Thoracic aorta (tissue), 2 donors: ENCODE results near the gene LRRC43. TPM values are rescaled to one million over a fixed set of nuclear protein-coding genes. Genes with fewer than 3 reads are reported as not detected.
"Not testable (repeated sequence)": the region's sequence is repeated elsewhere in the genome, so short reads cannot be mapped to it uniquely, and the experiment has no call there.

Source experiments
- ATAC-seq: fragments of 150-250 bp; one replicate; pipeline ENCODE4 v1.8.0; 2017; ENCODE audit warnings: low read depth; ENCODE audit not compliant: insufficient number of reproducible peaks, low FRiP score
- DNase-seq: peaks from one replicate; pipeline ENCODE4 v3.0.0-alpha.2; 2020; ENCODE audit warnings: low spot score
- H3K27ac ChIP-seq, 2 donors: fragments of 200-600 bp; sonication (generic); 1 replicate in 1 of 2; 2 replicates in 1 of 2; pipeline ENCODE4 v1.5.1; 2016; ENCODE audit warnings: mild to moderate bottlenecking in 2 of 2, moderate library complexity in 2 of 2
- H3K27me3 ChIP-seq: fragments of 200-600 bp; sonication (generic); replicated peaks from 2 replicates; pipeline ENCODE4 v1.6.0; 2016; ENCODE audit warnings: mild to moderate bottlenecking; ENCODE audit not compliant: insufficient read depth
- H3K36me3 ChIP-seq: fragments of 200-600 bp; sonication (generic); one replicate; pipeline ENCODE4 v1.5.1; 2016
- H3K4me1 ChIP-seq, 2 donors: fragments of 200-600 bp; sonication (generic); 1 replicate in 1 of 2; 2 replicates in 1 of 2; pipeline versions ENCODE4 v1.5.1 to v1.6.0; 2016; ENCODE audit warnings: low read depth in 2 of 2, mild to moderate bottlenecking in 1 of 2; ENCODE audit not compliant: control insufficient read depth in 1 of 2
- H3K4me3 ChIP-seq: fragments of 200-600 bp; sonication (generic); 2 replicates; pipeline ENCODE4 v1.5.1; 2016; ENCODE audit warnings: mild to moderate bottlenecking
- H3K9me3 ChIP-seq: fragments of 200-600 bp; sonication (generic); 2 replicates; pipeline ENCODE4 v1.5.1; 2016
- CTCF ChIP-seq: fragments of 200-600 bp; sonication (generic); IDR thresholded peaks from one replicate; pipeline ENCODE4 v1.5.1; 2019; ENCODE audit warnings: antibody characterized with exemption
- total RNA-seq, 2 donors: library from RNA; depleted of rRNA; stranded (reverse); fragments of >200 nt; gene quantifications; one replicate each; pipeline versions ENCODE4 v1.1.0 to v1.2.3, GENCODE V29; 2016

LRRC43 gene
- total RNA-seq, 2 donors from 2014 or later = not detected

- H3K27me3 ChIP-seq = no peaks in the 10 kb centered on the region
Measured at GRCh38 chr12:122199484-122200355, 16.8 kb downstream of the LRRC43 start.

GRCh38 chr12:122200541-122201175 lies 17.7 kb downstream of the LRRC43 start:
- no peak for ATAC-seq
- Histone ChIP-seq H3K9me3 (no peaks in the 10 kb centered on the region), H3K27me3 (no peaks in the 10 kb centered on the region), H3K27ac (no peak overlapping the region), H3K4me3 (no peak overlapping the region), H3K4me1 (peaks cover 8 to 12% of the 10 kb centered on the region in 2 donors), H3K36me3 (no peaks in the 10 kb centered on the region)
- no peak for DNase-seq
- no peak for TF ChIP-seq CTCF

More at GRCh38 chr12:122199484-122200355, 16.8 kb downstream of the LRRC43 start:
- DNase-seq (no peak), ATAC-seq (no peak)
- TF ChIP-seq CTCF = no peak
- Histone ChIP-seq H3K9me3 (no peaks in the 10 kb centered on the region), H3K36me3 (no peaks in the 10 kb centered on the region), H3K4me3 (no peak overlapping the region), H3K27ac (no peak overlapping the region), H3K4me1 (peaks cover 8 to 12% of the 10 kb centered on the region in 2 donors)

GRCh38 chr12:122201381-122201780 lies 18.5 kb downstream of the LRRC43 start:
- H3K9me3 ChIP-seq = no peaks in the 10 kb centered on the region
- H3K4me1 ChIP-seq = peaks cover 8 to 12% of the 10 kb centered on the region in 2 donors
- DNase-seq (no peak), ATAC-seq (no peak)
- no peak for TF ChIP-seq CTCF
- no peaks in the 10 kb centered on the region for H3K27me3 ChIP-seq
- H3K36me3 ChIP-seq = no peaks in the 10 kb centered on the region
- no peak overlapping the region for H3K4me3 ChIP-seq
- H3K27ac ChIP-seq = no peak overlapping the region

DNA sequence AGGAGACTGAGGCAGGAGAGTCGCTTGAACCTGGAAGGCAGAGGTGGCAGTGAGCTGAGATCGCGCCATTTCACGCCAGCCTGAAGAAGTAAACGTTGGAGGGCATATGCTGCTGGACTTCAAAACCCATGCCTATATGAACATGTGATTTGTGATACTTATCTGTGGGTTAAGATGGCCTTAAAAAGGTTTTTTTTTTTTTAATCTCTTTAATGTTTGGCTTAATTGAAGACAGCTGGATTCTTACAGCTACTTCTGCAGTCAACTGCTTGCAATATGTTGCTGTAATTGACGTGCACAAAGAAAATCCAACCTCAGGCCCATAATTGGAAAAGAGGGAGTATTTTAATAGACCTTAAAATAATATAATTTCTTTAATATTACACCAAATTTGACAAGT lies 19.1 kb downstream of the LRRC43 start:
- H3K9me3 ChIP-seq = no peaks in the 10 kb centered on the region
- ATAC-seq (no peak), DNase-seq (no peak)
- H3K4me1 ChIP-seq = peaks cover 8 to 12% of the 10 kb centered on the region in 2 donors
- no peaks in the 10 kb centered on the region for H3K27me3 ChIP-seq
- H3K27ac ChIP-seq = no peak overlapping the region
- no peaks in the 10 kb centered on the region for H3K36me3 ChIP-seq
- no peak overlapping the region for H3K4me3 ChIP-seq
- TF ChIP-seq CTCF = no peak

- H3K27me3 ChIP-seq, H3K27ac ChIP-seq, H3K9me3 ChIP-seq, ATAC-seq, H3K36me3 ChIP-seq, DNase-seq: not testable (repeated sequence)
- Histone ChIP-seq H3K4me1 (peaks cover 8 to 12% of the 10 kb centered on the region in 2 donors), H3K4me3 (peak overlapping the region; percentile 79)
Measured at GRCh38 chr12:122202811-122203210, 19.9 kb downstream of the LRRC43 start.
